ENCODE measurements around the gene ITPR1. TPM values are rescaled to one million over a fixed set of nuclear protein-coding genes. Genes with fewer than 3 reads are reported as not detected.

The ITPR1 gene
- total RNA-seq, 4 donors from 2014 or later, result 184 to 305 (median 218) TPM

DNA sequence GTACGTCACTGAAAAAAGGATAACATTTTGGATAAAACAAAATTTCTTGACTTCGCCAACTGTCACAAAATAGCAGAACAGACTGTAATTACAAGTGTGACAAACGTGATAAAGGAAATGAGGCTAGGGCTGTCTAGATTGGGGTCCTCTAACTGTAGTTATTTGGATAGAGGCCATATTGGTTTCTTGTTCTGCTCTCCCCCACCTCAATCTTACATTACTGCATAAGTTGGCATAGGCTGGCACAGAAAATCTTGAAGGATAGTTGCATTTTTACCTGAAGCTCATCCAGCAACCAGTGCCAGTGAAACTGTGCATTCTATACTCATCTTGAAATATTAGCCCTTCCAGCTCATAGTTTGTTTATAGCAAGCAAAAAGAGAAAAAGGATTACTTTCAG lies 84.6 kb downstream of the ITPR1 start:
- no peak for ATAC-seq
- H3K4me1 ChIP-seq, result peaks cover 9 to 57% (median 12%) of the 10 kb centered on the region in 3 donors
- H3K36me3 ChIP-seq, result no peaks in the 10 kb centered on the region
- H3K4me3 ChIP-seq, result no peak overlapping the region
- no peaks in the 10 kb centered on the region for H3K27me3 ChIP-seq
- TF ChIP-seq EP300 (IDR thresholded peaks at IDR 0.05) (no peak), POLR2A (IDR thresholded peaks at IDR 0.05) (no peak), POLR2AphosphoS5 (IDR thresholded peaks at IDR 0.05) (no peak)
- TF ChIP-seq, protein P1, sequence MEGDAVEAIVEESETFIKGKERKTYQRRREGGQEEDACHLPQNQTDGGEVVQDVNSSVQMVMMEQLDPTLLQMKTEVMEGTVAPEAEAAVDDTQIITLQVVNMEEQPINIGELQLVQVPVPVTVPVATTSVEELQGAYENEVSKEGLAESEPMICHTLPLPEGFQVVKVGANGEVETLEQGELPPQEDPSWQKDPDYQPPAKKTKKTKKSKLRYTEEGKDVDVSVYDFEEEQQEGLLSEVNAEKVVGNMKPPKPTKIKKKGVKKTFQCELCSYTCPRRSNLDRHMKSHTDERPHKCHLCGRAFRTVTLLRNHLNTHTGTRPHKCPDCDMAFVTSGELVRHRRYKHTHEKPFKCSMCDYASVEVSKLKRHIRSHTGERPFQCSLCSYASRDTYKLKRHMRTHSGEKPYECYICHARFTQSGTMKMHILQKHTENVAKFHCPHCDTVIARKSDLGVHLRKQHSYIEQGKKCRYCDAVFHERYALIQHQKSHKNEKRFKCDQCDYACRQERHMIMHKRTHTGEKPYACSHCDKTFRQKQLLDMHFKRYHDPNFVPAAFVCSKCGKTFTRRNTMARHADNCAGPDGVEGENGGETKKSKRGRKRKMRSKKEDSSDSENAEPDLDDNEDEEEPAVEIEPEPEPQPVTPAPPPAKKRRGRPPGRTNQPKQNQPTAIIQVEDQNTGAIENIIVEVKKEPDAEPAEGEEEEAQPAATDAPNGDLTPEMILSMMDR (IDR thresholded peaks at IDR 0.05), result no peak
- no peaks in the 10 kb centered on the region for H3K9me3 ChIP-seq
- H3K27ac ChIP-seq, result no peak overlapping the region
- 60 to 83% methylated on average over 3 of the region's 3 CpGs for WGBS, 2 donors (ENCODE audit: low coverage in 1 of 2)

DNA sequence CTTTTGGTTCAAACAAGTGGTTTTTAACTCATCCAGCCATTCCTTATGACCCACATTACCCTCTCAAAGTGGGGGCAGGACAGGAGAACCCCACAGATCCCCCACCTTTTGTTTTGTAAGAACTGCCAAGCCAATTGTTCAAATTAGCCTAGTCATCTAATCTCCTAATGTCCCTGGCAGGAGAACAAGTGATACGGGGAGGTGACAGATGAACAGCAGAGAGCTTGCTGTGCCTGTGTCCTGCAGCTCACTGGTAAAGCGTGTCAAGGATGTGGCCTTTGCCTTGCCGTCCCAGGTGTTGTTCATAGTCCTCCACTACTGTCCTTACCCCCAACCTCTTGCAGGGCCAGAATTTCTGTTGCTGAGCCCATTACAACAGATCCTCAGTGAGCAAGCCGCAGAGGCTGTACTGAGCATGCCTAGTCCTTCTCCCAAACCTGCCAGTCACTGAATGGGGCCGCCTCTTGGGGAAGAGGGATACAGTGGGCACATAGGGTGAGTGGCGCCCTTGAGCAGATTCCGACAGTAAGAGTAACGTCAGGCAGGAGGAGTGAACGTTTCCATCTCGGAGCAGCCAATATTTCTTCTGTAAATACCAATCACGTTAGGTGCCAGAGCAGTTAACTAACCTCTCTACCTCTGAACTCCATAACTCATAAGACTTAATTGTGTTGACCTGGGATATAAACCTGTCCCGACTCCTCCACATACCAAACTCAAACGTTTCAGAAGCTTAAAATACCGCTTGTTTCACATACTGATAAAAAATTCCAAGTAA lies 87.4 kb downstream of the ITPR1 start:
- H3K9me3 ChIP-seq, result no peaks in the 10 kb centered on the region
- no peak for ATAC-seq
- H3K27me3 ChIP-seq, result no peaks in the 10 kb centered on the region
- TF ChIP-seq POLR2AphosphoS5 (IDR thresholded peaks at IDR 0.05) (no peak), POLR2A (IDR thresholded peaks at IDR 0.05) (no peak), EP300 (IDR thresholded peaks at IDR 0.05) (no peak)
- TF ChIP-seq, protein P1 (IDR thresholded peaks at IDR 0.05), result no peak
- H3K4me1 ChIP-seq, result peaks cover 24 to 75% (median 24%) of the 10 kb centered on the region in 3 donors
- no peaks in the 10 kb centered on the region for H3K36me3 ChIP-seq
- peak overlapping the region in 3 of 4 donors; percentile 12 to 84 (median 78) for H3K27ac ChIP-seq
- 56 to 67% methylated on average over 5 to 11 of the region's 14 CpGs for WGBS, 2 donors (ENCODE audit: low coverage in 1 of 2)
- no peak overlapping the region for H3K4me3 ChIP-seq

DNA sequence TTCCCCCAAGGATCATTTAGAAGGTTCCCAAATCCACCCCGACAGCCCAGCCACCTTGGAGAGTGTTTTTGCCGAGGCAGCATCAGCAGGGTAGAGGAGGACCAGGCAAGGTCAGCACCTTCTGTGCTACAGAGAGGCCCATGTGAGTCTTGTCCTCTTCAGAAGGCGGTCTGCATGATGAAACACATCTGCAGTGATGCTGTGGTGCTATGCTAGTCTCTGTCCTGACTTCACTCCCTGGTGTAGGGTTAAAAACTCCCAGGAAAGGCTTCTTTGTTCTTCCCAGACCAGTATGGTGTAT lies 87.9 kb downstream of the ITPR1 start:
- Histone ChIP-seq H3K9me3 (no peaks in the 10 kb centered on the region), H3K27me3 (no peaks in the 10 kb centered on the region), H3K4me3 (no peak overlapping the region), H3K4me1 (peaks cover 19 to 72% (median 20%) of the 10 kb centered on the region in 3 donors), H3K27ac (peak overlapping the region in 2 of 4 donors; percentile 78 to 84), H3K36me3 (no peaks in the 10 kb centered on the region)
- WGBS, 2 donors (ENCODE audit: low coverage in 1 of 2), result 32 to 75% methylated on average over 2 to 3 of the region's 3 CpGs
- TF ChIP-seq, protein P1 (IDR thresholded peaks at IDR 0.05), result no peak
- TF ChIP-seq EP300 (IDR thresholded peaks at IDR 0.05), result no peak
- TF ChIP-seq POLR2A (IDR thresholded peaks at IDR 0.05), result no peak
- no peak for TF ChIP-seq POLR2AphosphoS5 (IDR thresholded peaks at IDR 0.05)
- no peak for ATAC-seq

DNA sequence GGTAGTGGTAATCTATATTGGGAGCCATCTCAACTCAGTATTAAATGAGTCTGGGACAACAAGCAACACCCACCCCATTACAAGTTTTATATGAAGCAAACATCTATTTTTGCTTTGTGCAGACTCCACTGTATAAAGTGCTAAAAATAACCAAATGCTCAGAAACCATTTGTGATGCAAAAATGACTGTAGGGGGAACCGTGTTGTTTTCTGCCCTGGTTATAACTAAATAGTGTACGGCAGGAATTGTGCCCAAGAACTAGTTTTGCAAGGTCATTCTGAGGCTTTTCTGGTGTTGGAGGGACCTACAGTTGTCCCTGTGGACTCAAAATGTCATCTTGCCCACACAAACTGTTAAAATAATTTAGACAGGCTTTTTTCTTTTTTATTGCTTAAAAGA lies 88.3 kb downstream of the ITPR1 start:
- ATAC-seq, result no peak
- 16 to 36% methylated on average over 2 of the region's 2 CpGs for WGBS, 2 donors (ENCODE audit: low coverage in 1 of 2)
- Histone ChIP-seq H3K9me3 (no peaks in the 10 kb centered on the region), H3K27me3 (no peaks in the 10 kb centered on the region), H3K4me3 (no peak overlapping the region), H3K27ac (peak overlapping the region in 3 of 4 donors; percentile 78 to 84 (median 81)), H3K4me1 (peaks cover 19 to 74% (median 20%) of the 10 kb centered on the region in 3 donors), H3K36me3 (no peaks in the 10 kb centered on the region)
- TF ChIP-seq, protein P1 (IDR thresholded peaks at IDR 0.05), result no peak
- no peak for TF ChIP-seq POLR2A (IDR thresholded peaks at IDR 0.05)
- no peak for TF ChIP-seq EP300 (IDR thresholded peaks at IDR 0.05)
- no peak for TF ChIP-seq POLR2AphosphoS5 (IDR thresholded peaks at IDR 0.05)

All from gastroesophageal sphincter (tissue), 4 donors.